H9 (cell line): Measurements from ENCODE around the gene DMD. TPM values are rescaled to one million over a fixed set of nuclear protein-coding genes. Genes with fewer than 3 reads are reported as not detected.

Experiments
- DNase-seq: peaks from one replicate; pipeline ENCODE4 v3.0.0-alpha.2; 2017
- H2AFZ ChIP-seq: one replicate; pipeline ENCODE4 v1.6.1; 2013; ENCODE audit warnings: mild to moderate bottlenecking, low read length, control low read depth, moderate library complexity
- H2AK5ac ChIP-seq: 2 replicates; pipeline ENCODE4 v1.6.1; 2013; ENCODE audit warnings: low read length, control low read depth, mixed read lengths; ENCODE audit not compliant: insufficient read length
- H2BK120ac ChIP-seq: one replicate; pipeline ENCODE4 v1.6.1; 2013; ENCODE audit warnings: low read depth, mild to moderate bottlenecking, low read length, control low read depth, inconsistent platforms; ENCODE audit not compliant: poor library complexity, severe bottlenecking
- H2BK12ac ChIP-seq: 2 replicates; pipeline ENCODE4 v1.6.1; 2013; ENCODE audit warnings: low read length, control low read depth, mixed read lengths, low read depth; ENCODE audit not compliant: insufficient read length
- H2BK15ac ChIP-seq: 2 replicates; pipeline ENCODE4 v1.6.1; 2013; ENCODE audit warnings: low read depth, low read length, control low read depth
- H2BK20ac ChIP-seq: one replicate; pipeline ENCODE4 v1.6.1; 2013; ENCODE audit warnings: low read depth, mild to moderate bottlenecking, low read length, control low read depth, inconsistent platforms; ENCODE audit not compliant: poor library complexity, severe bottlenecking
- H2BK5ac ChIP-seq: 2 replicates; pipeline ENCODE4 v1.6.1; 2013; ENCODE audit warnings: low read length, control low read depth, mixed read lengths; ENCODE audit not compliant: insufficient read length
- H3K14ac ChIP-seq: 2 replicates; pipeline ENCODE4 v1.6.1; 2013; ENCODE audit warnings: low read length, control low read depth; ENCODE audit not compliant: insufficient read depth
- H3K18ac ChIP-seq: 2 replicates; pipeline ENCODE4 v1.6.1; 2013; ENCODE audit warnings: low read depth, mild to moderate bottlenecking, mixed read lengths, low read length, control low read depth; ENCODE audit not compliant: insufficient read length
- H3K23ac ChIP-seq: 2 replicates; pipeline ENCODE4 v1.6.1; 2013; ENCODE audit warnings: low read length, control low read depth, mixed read lengths, low read depth; ENCODE audit not compliant: insufficient read length
- H3K23me2 ChIP-seq: 2 replicates; pipeline ENCODE4 v1.6.1; 2013; ENCODE audit warnings: low read depth, mild to moderate bottlenecking, mixed read lengths, low read length, control low read depth; ENCODE audit not compliant: insufficient read length, poor library complexity, severe bottlenecking
- H3K27ac ChIP-seq: 2 replicates; pipeline ENCODE4 v1.5.1; 2013; ENCODE audit warnings: low read length, control low read depth, mixed read lengths, low read depth; ENCODE audit not compliant: insufficient read length
- H3K27me3 ChIP-seq: 2 replicates; pipeline ENCODE4 v1.6.1; 2013; ENCODE audit warnings: low read length, control low read depth, inconsistent platforms; ENCODE audit not compliant: insufficient read depth
- H3K4ac ChIP-seq: 2 replicates; pipeline ENCODE4 v1.6.1; 2013; ENCODE audit warnings: low read depth, mild to moderate bottlenecking, control low read depth, inconsistent platforms, low read length, moderate library complexity
- H3K4me1 ChIP-seq: 2 replicates; pipeline ENCODE4 v1.6.1; 2013; ENCODE audit warnings: low read length, control low read depth, inconsistent platforms; ENCODE audit not compliant: insufficient read depth
- H3K4me2 ChIP-seq: 2 replicates; pipeline ENCODE4 v1.6.1; 2013; ENCODE audit warnings: low read length, control low read depth, mixed read lengths; ENCODE audit not compliant: insufficient read length, insufficient read depth
- H3K56ac ChIP-seq: 2 replicates; pipeline ENCODE4 v1.6.1; 2013; ENCODE audit warnings: low read depth, mild to moderate bottlenecking, mixed read lengths, low read length, control low read depth; ENCODE audit not compliant: insufficient read length
- H3K79me1 ChIP-seq: 2 replicates; pipeline ENCODE4 v1.6.1; 2013; ENCODE audit warnings: low read depth, mild to moderate bottlenecking, moderate library complexity, low read length, control low read depth, inconsistent platforms; ENCODE audit not compliant: insufficient read depth, poor library complexity, severe bottlenecking
- H3K79me2 ChIP-seq: 2 replicates; pipeline ENCODE4 v1.6.1; 2013; ENCODE audit warnings: low read length, control low read depth, inconsistent platforms; ENCODE audit not compliant: insufficient read depth
- H3K9ac ChIP-seq: 2 replicates; pipeline ENCODE4 v1.6.1; 2013; ENCODE audit warnings: low read length, control low read depth, mixed read lengths; ENCODE audit not compliant: insufficient read length; ENCODE audit errors: extremely low read depth
- H3K9me3 ChIP-seq: one replicate; pipeline ENCODE4 v1.6.1; 2013; ENCODE audit warnings: low read depth, low read length, inconsistent platforms; ENCODE audit not compliant: control insufficient read depth
- H3T11ph ChIP-seq: one replicate; pipeline ENCODE4 v1.6.1; 2013; ENCODE audit warnings: mild to moderate bottlenecking, low read length, control low read depth, inconsistent platforms
- H4K20me1 ChIP-seq: one replicate; pipeline ENCODE4 v1.6.1; 2013; ENCODE audit not compliant: control insufficient read depth, insufficient read length, insufficient read depth
- H4K5ac ChIP-seq: 2 replicates; pipeline ENCODE4 v1.6.1; 2013; ENCODE audit warnings: low read depth, mild to moderate bottlenecking, mixed read lengths, low read length, control low read depth; ENCODE audit not compliant: insufficient read length
- H4K8ac ChIP-seq: replicated peaks from 2 replicates; pipeline ENCODE4 v1.6.1; 2013; ENCODE audit warnings: low read length, control low read depth, mixed read lengths, low read depth; ENCODE audit not compliant: insufficient read length
- H4K91ac ChIP-seq: 2 replicates; pipeline ENCODE4 v1.6.1; 2013; ENCODE audit warnings: low read depth, mild to moderate bottlenecking, moderate library complexity, mixed read lengths, low read length, control low read depth; ENCODE audit not compliant: insufficient read length
- H3K27ac Mint-ChIP-seq, 3 experiments: 2 replicates in 2 of 3; 3 replicates in 1 of 3; pipeline ENCODE4 v1.8.0; 2020 to 2021; ENCODE audit warnings: mixed read lengths in 3 of 3, mild to moderate bottlenecking in 1 of 3, moderate library complexity in 1 of 3
- H3K27me3 Mint-ChIP-seq: 2 replicates; pipeline ENCODE4 v1.8.0; 2021; ENCODE audit warnings: low read depth, mild to moderate bottlenecking, moderate library complexity, mixed read lengths
- H3K36me3 Mint-ChIP-seq, 3 experiments: 2 replicates in 2 of 3; 3 replicates in 1 of 3; pipeline ENCODE4 v1.8.0; 2020 to 2021; ENCODE audit warnings: low read depth in 3 of 3, mixed read lengths in 3 of 3; ENCODE audit not compliant: insufficient read depth in 1 of 3
- H3K4me1 Mint-ChIP-seq, 2 experiments: 2 replicates each; pipeline ENCODE4 v1.8.0; 2020; ENCODE audit warnings: mixed read lengths in 2 of 2
- H3K4me3 Mint-ChIP-seq, 2 experiments: 2 replicates in 1 of 2; 3 replicates in 1 of 2; pipeline ENCODE4 v1.8.0; 2020 to 2021; ENCODE audit warnings: mild to moderate bottlenecking in 2 of 2, mixed read lengths in 2 of 2, moderate library complexity in 1 of 2
- H3K9me3 Mint-ChIP-seq, 2 experiments: 2 replicates in 1 of 2; 3 replicates in 1 of 2; pipeline ENCODE4 v1.8.0; 2020; ENCODE audit warnings: mild to moderate bottlenecking in 2 of 2, mixed read lengths in 2 of 2, moderate library complexity in 1 of 2
- WGBS: extraction: QIAGEN DNeasy Blood & Tissue Kit; methylation state at CpG from one replicate; pipeline ENCODE4 v1.1.7; 2013; ENCODE audit warnings: missing lambda C conversion rate, low lambda C conversion rate, mixed read lengths; ENCODE audit not compliant: insufficient read length; ENCODE audit errors: extremely low coverage; 5-methylcytosine and 5-hydroxymethylcytosine counted together
- total RNA-seq: library from RNA; stranded (reverse); gene quantifications from 2 replicates; pipeline ENCODE4 v1.2.1, GENCODE V29; 2021
- TF ChIP-seq, protein P1 (sequence below): fragments of 200-600 bp; sonication (generic); conservative IDR thresholded peaks from 3 replicates; pipeline ENCODE4 v1.8.0; 2021; ENCODE audit warnings: antibody characterized with exemption, mild to moderate bottlenecking

Gene DMD
- total RNA-seq, 1 experiment from 2014 or later = 3.8 TPM

DNA sequence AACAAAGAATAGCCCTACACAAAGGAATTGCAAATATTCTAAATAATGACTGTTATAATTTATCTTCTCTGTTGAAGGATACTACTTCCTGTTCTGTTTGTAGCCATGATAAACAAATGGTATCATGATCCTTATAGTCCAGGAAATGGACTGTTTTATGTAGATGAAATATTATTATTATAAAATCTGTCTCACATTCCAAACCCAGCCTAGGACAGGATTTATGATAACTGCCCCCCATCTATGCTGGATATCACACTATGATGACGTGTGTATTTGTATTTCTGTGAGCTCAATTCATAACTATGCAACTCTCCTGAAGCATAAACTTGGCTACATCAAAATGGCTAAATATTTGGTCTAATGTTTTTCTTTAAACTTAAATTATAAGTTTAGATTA lies 21.3 kb downstream of the DMD start:
- Histone ChIP-seq H2BK20ac (no peak overlapping the region), H4K8ac (no peak overlapping the region), H2BK15ac (no peak overlapping the region), H3K4me2 (no peak overlapping the region), H3T11ph (no peak overlapping the region), H3K56ac (no peak overlapping the region), H3K23me2 (no peaks in the 10 kb centered on the region), H2BK5ac (no peak overlapping the region), H4K5ac (no peak overlapping the region), H4K20me1 (no peaks in the 10 kb centered on the region), H2BK12ac (no peak overlapping the region), H2AFZ (no peak overlapping the region), H2BK120ac (no peak overlapping the region), H3K27ac (no peak overlapping the region), H3K27me3 (peaks cover 4% of the 10 kb centered on the region; the same call in 1 of the 2 replicates), H3K9me3 (no peaks in the 10 kb centered on the region), H3K79me2 (0 out of 2 replicates have a peak, but pooled peaks cover 2% of the 10 kb centered on the region), H3K79me1 (no peaks in the 10 kb centered on the region), H4K91ac (no peak overlapping the region), H2AK5ac (no peak overlapping the region), H3K4ac (no peak overlapping the region), H3K4me1 (no peaks in the 10 kb centered on the region; the same call in 1 of the 2 replicates), H3K23ac (no peak overlapping the region), H3K18ac (no peak overlapping the region), H3K14ac (no peak overlapping the region), H3K9ac (no peak overlapping the region)
- Mint-ChIP-seq H3K9me3 (peaks cover 3 to 9% of the 10 kb centered on the region in 2 experiments; a peak in 3 of 5 replicates), H3K36me3 (no peaks in the 10 kb centered on the region), H3K4me1 (peaks cover 26 to 27% of the 10 kb centered on the region in 2 experiments), H3K27ac (no peak overlapping the region), H3K27me3 (peaks cover 63% of the 10 kb centered on the region), H3K4me3 (no peak overlapping the region)
- DNase-seq = no peak
- WGBS = no CpG with 5 or more reads among the region's 1 CpG
- TF ChIP-seq, protein P1, sequence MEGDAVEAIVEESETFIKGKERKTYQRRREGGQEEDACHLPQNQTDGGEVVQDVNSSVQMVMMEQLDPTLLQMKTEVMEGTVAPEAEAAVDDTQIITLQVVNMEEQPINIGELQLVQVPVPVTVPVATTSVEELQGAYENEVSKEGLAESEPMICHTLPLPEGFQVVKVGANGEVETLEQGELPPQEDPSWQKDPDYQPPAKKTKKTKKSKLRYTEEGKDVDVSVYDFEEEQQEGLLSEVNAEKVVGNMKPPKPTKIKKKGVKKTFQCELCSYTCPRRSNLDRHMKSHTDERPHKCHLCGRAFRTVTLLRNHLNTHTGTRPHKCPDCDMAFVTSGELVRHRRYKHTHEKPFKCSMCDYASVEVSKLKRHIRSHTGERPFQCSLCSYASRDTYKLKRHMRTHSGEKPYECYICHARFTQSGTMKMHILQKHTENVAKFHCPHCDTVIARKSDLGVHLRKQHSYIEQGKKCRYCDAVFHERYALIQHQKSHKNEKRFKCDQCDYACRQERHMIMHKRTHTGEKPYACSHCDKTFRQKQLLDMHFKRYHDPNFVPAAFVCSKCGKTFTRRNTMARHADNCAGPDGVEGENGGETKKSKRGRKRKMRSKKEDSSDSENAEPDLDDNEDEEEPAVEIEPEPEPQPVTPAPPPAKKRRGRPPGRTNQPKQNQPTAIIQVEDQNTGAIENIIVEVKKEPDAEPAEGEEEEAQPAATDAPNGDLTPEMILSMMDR = no peak
